Activated CD4-positive, alpha-beta T cell treated with anti-CD3 and anti-CD28 coated beads, Interleukin-2, amount 50 U/mL, for 1 hour (primary cell): ENCODE data around the gene MYO9B.
A peak's percentile ranks its signal among the peaks of the same experiment; 100 is the strongest.

Experiments
- DNase-seq: peaks from one replicate; pipeline ENCODE4 v3.0.0-alpha.2; 2020

MYO9B gene

DNA sequence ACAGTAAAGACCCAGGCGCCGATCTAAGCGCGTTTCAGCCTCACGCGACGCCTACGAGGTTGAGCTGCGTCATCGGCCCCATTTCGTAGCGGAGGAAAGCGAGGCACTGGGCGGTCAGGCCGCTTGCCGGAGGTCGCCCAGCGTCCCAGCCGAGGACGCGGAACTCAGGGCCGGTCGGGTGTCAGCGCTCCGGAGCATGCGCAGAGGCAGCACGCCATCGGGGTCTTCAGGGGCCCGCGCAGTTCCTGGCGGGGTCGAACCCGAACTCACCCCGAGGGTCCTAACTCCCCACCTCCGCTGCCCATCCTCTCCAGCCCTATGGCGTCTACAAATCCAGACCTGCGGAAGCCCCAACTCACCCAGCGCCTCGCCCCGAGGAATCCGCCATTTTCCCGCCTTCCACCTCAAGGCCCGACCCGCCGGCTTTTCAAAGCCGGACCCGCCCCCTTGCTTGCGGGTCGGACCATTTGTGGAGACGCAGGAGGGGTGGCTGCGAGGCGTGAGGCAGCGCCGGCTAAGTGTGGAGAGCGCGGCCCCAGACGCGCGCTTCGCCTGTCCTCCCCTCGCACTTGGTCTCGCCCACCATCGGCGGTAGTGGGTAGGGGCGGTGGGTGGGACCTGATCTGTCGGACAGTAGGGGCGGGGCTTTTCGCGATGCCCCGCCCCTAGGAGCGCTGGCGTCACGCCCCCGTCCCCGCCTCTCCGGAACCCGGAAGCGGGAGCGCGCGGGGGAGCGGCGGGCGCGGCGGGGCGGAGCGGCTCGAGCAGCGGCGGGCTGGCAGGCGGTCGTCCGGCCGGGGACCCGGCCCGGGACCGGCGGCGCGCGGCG, at the start of gene MYO9B, which contains the start of gene HAUS8:
Gene MYO9B (plus strand): TSS at position 743 of the 829 bp plus-strand sequence. CDS start 25,941 bp downstream, outside the sequence.
Gene HAUS8 (minus strand): TSS at position 418 of the 829 bp plus-strand sequence. CDS start 30 bp downstream, at position 388.
- peak; percentile 99 for DNase-seq

DNA sequence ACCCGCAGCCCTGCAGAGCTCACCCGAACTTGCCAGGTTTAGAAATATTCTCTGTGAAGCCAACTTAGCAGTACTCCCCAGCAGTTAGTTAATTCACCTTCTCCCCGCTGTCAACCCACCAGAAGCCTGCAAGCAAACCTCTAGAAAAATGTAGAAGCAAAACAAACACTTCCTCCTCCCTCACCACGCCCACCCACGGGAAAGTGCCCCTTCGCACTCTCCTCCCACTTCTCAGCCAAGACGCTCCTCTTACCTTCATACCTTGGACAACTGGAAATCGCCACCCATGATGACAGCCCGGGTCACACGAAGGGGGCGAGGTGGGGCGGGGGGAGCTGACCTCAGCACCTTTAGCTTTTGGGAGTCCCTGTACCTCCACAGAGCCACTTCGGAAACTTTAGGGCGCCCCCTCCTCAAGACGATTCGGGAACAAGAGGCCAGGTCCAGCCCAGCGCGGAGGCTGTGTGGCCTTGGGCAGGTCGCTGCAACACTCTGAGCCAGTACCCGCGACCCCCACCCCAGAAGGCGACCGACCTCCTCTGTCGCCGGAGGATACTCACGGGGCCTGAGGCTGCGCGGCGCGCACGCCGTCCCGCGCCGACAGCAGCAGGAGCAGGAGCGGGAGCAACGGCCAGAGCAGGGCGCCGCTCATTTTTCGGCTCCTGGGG, 49.5 kb upstream of the MYO9B start:
- DNase-seq = no peak

GRCh38 chr19:17026706-17027534, 48.7 kb upstream of the MYO9B start, which contains the start of gene CPAMD8:
Gene CPAMD8 (minus strand): TSS chr19:17026810. CDS start chr19:17026642, 168 bp downstream.
- DNase-seq = no peak

GRCh38 chr19:17027535-17027975, 48.0 kb upstream of the MYO9B start:
- no peak for DNase-seq

GRCh38 chr19:17031741-17032140, 43.8 kb upstream of the MYO9B start:
- DNase-seq = no peak

GRCh38 chr19:17035842-17036424, 39.6 kb upstream of the MYO9B start:
- no peak for DNase-seq

- DNase-seq = no peak
Measured at GRCh38 chr19:17036640-17037039, 38.9 kb upstream of the MYO9B start.

DNA sequence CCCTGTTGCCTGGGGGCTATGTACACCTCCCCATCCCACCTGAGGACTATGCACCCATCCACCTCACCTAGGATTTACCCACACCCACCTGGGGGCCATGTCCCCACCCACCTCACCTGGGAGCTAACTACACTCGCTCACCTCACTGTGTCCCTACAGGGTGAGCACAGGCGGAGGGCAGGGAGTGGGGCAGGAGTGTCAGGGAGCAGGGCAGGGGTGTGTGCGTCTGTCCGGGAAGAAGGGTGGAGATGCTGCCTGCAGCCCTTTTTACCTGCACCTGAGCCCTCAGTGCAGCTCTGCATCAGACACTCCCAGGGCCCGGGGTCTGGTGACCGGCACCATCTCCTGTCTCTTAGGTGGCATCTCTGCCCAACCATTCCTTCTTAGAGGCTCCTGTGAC, 38.4 kb upstream of the MYO9B start:
- DNase-seq = no peak

DNA sequence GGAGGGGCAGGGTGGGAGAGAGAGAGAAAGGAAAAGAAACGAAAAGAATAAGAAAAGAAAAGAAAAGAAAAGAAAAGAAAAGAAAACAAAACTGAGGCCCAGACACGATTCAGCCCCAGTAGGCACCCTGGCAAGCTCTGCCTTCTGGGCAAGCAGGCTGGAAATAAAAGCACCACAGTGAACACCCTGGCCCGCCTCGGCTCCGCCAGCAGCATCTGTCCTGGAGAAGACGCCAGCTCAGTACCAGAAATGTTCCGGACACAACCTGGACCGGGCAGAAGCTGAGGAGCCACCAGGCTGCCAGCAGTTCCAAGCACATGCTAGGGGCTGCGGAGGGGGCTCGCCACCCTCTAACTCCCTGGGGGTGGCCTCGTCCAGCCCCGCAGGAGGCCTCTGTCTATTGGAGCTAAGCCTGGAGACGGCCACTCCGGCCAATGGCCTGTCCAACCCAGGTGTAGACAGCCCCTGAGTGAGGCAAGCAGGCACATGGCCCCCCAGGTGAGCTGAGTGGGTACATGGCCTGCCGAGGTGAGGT, 37.5 kb upstream of the MYO9B start:
- DNase-seq = no peak

GRCh38 chr19:17041976-17042375, 33.6 kb upstream of the MYO9B start:
- no peak for DNase-seq

- no peak for DNase-seq
Measured at GRCh38 chr19:17043744-17044143, 31.8 kb upstream of the MYO9B start.

GRCh38 chr19:17045907-17046502, 29.6 kb upstream of the MYO9B start:
- no peak for DNase-seq

- no peak for DNase-seq
Measured at GRCh38 chr19:17048885-17049453, 26.6 kb upstream of the MYO9B start.

DNA sequence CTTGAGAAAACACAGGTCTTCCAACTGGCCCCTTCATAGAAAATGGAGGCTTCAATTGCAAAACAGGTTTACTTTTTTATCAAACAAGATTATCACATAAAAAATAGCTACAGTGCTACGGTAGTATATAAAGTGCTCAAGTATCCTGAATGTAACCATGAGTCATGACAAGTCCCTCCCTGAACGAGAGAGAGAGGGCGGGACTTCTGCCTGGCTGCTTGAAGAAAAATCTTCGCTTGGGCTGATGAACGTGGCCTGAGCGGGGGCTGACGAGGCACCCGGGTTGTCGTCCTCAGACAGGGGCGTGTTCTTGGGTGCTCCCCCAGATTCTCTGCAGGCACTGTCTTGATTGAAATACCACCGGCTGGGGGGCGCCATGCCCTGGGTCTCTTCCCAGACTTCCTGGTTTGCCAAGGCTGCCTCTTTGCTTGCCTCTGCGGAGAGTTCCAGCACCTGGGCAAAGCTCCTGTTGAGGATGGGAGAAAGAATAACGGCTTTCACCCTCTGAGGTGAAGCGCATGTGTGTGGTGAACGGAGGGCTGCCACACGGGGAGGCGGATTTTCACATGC, 25.8 kb upstream of the MYO9B start:
- no peak for DNase-seq

- peak; percentile 31 for DNase-seq
Measured at GRCh38 chr19:17052439-17052838, 23.1 kb upstream of the MYO9B start.

- no peak for DNase-seq
Measured at GRCh38 chr19:17054746-17055145, 20.8 kb upstream of the MYO9B start.

DNA sequence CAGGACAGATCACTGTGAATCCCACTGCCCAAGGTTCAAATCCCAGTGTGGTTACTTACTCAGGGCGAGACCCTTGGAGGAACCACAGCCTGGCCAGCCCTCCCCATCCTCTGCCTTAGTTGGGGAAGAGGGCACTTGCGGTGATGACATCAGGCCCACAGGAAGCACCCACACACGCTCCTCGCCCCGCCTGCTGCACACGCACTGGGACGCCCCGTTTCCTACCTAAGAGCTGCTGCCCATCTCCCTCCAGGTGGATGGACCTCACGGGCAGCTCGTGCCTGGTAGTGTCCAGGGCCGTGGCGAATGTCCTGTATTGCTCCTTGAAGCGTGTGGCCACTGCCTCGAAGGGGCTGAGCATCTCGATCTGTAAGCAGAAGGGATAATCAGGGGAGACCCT, 19.9 kb upstream of the MYO9B start:
- DNase-seq = no peak

DNA sequence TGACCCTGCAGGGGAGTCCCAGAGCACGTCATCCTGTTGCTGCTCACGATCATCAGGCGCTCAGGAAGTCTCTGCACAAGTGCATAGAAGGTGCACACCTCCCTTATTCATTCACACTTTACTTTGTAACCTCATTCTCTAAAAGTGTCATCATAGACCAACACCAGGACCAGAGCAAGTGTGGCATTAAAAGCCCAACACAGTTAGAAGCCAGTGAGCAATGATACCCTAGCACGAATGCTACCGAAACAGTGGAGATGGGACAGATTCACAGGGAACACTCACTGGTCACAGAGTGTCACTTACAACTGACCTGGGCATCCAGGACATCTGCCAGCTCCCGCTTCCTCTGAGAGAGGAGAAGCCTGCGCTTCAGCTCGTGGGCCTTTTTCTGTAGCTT, 17.3 kb upstream of the MYO9B start:
- DNase-seq = no peak

GRCh38 chr19:17060802-17061201, 14.8 kb upstream of the MYO9B start:
- no peak for DNase-seq

DNA sequence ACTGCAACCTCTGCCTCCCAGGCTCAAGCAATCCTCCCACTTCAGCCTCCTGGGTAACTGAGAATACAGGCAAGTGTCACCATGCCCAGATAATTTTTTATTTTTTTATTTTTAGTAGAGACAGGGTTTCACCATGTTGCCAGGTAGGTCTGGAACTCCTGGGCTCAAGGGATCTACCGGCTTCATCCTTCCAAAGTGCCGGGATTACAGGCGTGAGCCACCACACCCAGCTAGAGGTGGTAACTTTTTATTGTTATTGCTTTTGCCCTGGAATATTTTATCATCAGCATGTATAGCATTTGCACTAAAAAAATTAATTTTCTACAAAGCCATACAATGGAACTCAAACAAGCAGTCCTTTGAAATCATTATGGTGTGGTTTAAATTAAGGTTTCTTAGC, 14.4 kb upstream of the MYO9B start:
- DNase-seq = no peak

GRCh38 chr19:17061691-17062090, 13.9 kb upstream of the MYO9B start:
- no peak for DNase-seq
